Colonic mucosa (tissue), 4 donors: ENCODE data around the gene LTBP2. TPM values are rescaled to one million over a fixed set of nuclear protein-coding genes. Genes with fewer than 3 reads are reported as not detected.

Experiments
- DNase-seq: peaks from one replicate; pipeline ENCODE4 v3.0.0-alpha.2; 2020
- H3K27ac ChIP-seq: fragments of 200-600 bp; one replicate; pipeline ENCODE4 v1.8.0; 2021
- H3K27me3 ChIP-seq: fragments of 200-600 bp; one replicate; pipeline ENCODE4 v1.8.0; 2021
- H3K36me3 ChIP-seq: fragments of 200-600 bp; one replicate; pipeline ENCODE4 v1.8.0; 2021
- H3K4me1 ChIP-seq: fragments of 200-600 bp; one replicate; pipeline ENCODE4 v1.8.0; 2021; ENCODE audit warnings: mild to moderate bottlenecking
- H3K4me3 ChIP-seq: fragments of 200-600 bp; one replicate; pipeline ENCODE4 v1.8.0; 2021
- H3K9ac ChIP-seq, 2 donors: one replicate each; pipeline ENCODE4 v1.7.0; 2013; ENCODE audit warnings: control low read depth in 2 of 2, low read depth in 2 of 2, low read length in 2 of 2
- H3K9me3 ChIP-seq: fragments of 200-600 bp; one replicate; pipeline ENCODE4 v1.8.0; 2021
- intact Hi-C: fragments of 100-400 bp; cut with DNase I; formaldehyde crosslinking; loops from one replicate; pipeline ENCODE4 v1.14.1; 2022
- total RNA-seq, 2 donors: library from RNA; stranded (reverse); fragmentation: NEBNext Ultra II Directional in 1 of 2; extraction: Animal tissue kit (Norgen Biotek cat#: 25700) in 1 of 2; gene quantifications; one replicate each; pipeline ENCODE4 v1.2.1, GENCODE V29; 2021
- TF ChIP-seq, protein P1 (sequence below): fragments of 200-600 bp; IDR thresholded peaks from one replicate; pipeline ENCODE4 v1.8.0; 2022; ENCODE audit warnings: antibody characterized with exemption, mild to moderate bottlenecking
- donor health status: healthy.
- donor health status: DM: no; HTN: no; CAD: no.
- donor health status: DM: no; HTN: no; CAD: no.

The LTBP2 gene
- total RNA-seq, 2 donors from 2014 or later: 1.9 to 3.7 TPM

DNA sequence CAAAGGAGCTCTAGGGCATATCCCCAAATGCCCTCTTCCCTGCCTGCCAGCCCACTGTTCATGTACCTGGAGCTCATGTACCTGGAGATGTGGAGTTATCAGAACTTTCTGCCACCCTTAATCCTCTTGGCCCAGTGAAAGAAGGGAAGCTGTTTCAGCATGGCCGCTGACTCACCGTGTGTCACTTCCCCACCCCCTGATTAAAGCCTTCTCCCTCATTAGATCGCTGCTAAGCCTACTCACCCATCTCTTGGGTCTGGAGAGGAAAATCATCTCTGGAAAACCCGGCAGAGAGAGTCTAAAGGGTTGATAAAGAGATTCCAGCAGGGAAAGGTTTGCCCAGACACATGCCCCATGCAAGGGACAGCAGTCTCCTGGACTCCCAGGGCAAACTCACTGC is 4.5 kb upstream of the LTBP2 start:
- intact Hi-C loops: no loop called here
- H3K4me3 ChIP-seq: no peak overlapping the region
- no peaks in the 10 kb centered on the region for H3K9me3 ChIP-seq
- H3K27ac ChIP-seq: no peak overlapping the region
- peaks cover 8% of the 10 kb centered on the region for H3K27me3 ChIP-seq
- peaks cover 12% of the 10 kb centered on the region for H3K4me1 ChIP-seq
- H3K36me3 ChIP-seq: no peaks in the 10 kb centered on the region
- H3K9ac ChIP-seq: no peak overlapping the region
- DNase-seq: no peak
- TF ChIP-seq, protein P1, sequence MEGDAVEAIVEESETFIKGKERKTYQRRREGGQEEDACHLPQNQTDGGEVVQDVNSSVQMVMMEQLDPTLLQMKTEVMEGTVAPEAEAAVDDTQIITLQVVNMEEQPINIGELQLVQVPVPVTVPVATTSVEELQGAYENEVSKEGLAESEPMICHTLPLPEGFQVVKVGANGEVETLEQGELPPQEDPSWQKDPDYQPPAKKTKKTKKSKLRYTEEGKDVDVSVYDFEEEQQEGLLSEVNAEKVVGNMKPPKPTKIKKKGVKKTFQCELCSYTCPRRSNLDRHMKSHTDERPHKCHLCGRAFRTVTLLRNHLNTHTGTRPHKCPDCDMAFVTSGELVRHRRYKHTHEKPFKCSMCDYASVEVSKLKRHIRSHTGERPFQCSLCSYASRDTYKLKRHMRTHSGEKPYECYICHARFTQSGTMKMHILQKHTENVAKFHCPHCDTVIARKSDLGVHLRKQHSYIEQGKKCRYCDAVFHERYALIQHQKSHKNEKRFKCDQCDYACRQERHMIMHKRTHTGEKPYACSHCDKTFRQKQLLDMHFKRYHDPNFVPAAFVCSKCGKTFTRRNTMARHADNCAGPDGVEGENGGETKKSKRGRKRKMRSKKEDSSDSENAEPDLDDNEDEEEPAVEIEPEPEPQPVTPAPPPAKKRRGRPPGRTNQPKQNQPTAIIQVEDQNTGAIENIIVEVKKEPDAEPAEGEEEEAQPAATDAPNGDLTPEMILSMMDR: no peak

DNA sequence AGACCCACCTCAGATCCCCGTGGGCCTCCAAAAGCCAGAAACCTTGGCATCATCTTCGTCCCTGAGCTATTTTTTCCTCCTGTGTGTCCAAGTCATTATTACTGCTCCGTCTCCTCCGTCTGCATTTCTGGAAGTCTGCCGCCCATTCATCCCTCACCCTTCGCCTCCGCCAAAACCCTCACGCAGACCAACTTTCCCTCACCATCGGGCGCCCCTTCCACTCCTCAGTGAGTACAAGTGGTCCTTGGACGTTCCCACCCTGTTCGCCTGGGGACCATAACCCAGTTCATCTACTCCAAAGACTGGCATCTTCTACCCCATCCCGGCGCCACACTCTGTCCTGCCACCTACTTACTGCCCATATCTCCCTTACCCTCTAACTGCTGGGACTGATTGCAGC is 3.7 kb upstream of the LTBP2 start:
- H3K27me3 ChIP-seq: peaks cover 16% of the 10 kb centered on the region
- DNase-seq: no peak
- no peaks in the 10 kb centered on the region for H3K36me3 ChIP-seq
- H3K27ac ChIP-seq: no peak overlapping the region
- intact Hi-C loops: no loop called here
- TF ChIP-seq, protein P1: no peak
- H3K9me3 ChIP-seq: no peaks in the 10 kb centered on the region
- H3K4me3 ChIP-seq: no peak overlapping the region
- peaks cover 12% of the 10 kb centered on the region for H3K4me1 ChIP-seq
- H3K9ac ChIP-seq: no peak overlapping the region

DNA sequence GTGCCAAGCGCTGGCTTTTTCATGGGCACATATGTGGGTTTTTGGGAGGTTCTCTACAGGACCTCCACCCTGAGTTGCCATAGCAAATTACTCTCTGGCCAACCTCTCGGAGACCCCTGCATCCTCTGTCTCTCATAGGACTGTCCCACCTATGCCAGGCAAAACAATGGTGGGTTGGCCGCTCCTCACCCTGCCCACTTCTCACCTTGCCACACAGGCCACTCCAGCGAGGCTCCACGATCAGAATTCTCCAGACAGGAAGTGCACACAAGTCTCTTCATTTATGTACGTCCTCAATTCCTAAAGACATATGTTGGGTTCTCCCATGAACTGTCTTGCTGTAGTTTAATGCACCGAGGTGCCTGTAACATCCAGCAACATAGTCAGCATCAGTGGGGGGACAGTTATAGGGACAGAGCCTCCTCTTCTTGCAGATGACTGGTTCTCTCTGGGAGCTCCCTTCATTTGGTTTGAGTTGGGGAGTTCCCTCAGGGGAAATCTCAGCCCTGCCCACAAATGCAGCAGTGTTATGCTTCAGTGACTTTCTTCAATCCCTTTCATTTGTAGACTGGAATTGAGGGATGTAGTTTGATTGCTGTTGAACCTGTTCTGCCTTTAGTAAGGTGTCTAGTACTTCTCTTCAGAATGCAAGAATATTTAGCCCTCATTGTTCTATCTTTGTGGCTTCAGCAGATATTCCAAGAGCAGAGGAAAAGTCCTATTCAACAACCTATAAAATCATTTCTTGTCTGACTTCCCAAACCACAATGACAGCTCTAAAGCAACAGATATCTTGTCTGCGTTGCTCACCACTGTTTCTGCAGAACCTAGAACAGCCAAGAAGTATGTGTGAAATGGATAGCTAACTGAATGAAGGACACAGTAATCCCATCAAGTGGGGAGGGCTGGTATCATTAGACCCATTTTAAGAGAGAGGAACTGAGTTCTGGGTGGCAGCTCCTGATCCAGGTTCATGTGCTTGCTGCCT is 2.8 kb upstream of the LTBP2 start:
- Histone ChIP-seq H3K4me3 (no peak overlapping the region), H3K9ac (no peak overlapping the region), H3K9me3 (no peaks in the 10 kb centered on the region), H3K36me3 (no peaks in the 10 kb centered on the region), H3K4me1 (peaks cover 12% of the 10 kb centered on the region), H3K27ac (no peak overlapping the region), H3K27me3 (peaks cover 16% of the 10 kb centered on the region)
- DNase-seq: no peak
- intact Hi-C loops: loop anchor here (5.0 kb wide), 1 partner anchor 113 kb away; no protein-coding TSS in a partner anchor
- TF ChIP-seq, protein P1: no peak

DNA sequence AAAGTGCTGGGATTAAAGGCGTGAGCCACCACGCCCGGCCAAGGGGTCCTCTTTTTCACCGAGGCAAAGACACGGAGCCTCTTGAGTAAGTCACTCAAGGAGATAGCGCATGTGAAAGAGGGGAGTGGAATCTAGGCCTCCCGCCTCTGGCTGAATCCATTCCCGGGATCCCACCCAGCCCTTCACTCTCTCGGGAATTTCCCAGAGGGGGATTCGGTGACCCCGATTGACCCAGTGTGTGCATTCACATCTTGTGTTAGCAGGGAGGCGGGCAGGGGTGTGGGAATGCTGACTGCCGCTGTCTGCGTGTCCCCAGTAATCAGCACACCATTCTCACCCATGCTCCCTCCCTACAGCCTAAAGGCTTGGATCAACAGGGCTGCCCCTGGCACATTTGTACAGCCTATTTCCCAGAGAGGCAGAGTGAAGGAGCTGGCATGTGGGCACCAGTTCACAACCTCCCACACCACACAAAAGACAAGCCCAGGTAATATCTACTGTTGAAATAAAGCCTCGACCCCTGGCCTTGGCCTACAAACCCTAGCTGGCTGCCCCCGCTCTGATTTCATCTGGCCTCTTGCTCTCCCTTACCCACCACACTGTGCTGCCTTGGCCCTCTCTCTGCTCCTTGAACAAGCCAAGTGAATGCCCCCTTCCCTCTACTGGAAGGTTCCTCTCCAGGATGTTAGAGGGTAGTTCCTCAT is 1.3 kb upstream of the LTBP2 start:
- intact Hi-C loops: loop anchor here (2.0 to 5.0 kb wide), 2 partner anchors 111 to 251 kb away; no protein-coding TSS in a partner anchor
- TF ChIP-seq, protein P1: no peak
- DNase-seq: no peak
- Histone ChIP-seq H3K36me3 (no peaks in the 10 kb centered on the region), H3K4me1 (peaks cover 5% of the 10 kb centered on the region), H3K4me3 (no peak overlapping the region), H3K27ac (no peak overlapping the region), H3K27me3 (peaks cover 16% of the 10 kb centered on the region), H3K9me3 (no peaks in the 10 kb centered on the region), H3K9ac (no peak overlapping the region)

DNA sequence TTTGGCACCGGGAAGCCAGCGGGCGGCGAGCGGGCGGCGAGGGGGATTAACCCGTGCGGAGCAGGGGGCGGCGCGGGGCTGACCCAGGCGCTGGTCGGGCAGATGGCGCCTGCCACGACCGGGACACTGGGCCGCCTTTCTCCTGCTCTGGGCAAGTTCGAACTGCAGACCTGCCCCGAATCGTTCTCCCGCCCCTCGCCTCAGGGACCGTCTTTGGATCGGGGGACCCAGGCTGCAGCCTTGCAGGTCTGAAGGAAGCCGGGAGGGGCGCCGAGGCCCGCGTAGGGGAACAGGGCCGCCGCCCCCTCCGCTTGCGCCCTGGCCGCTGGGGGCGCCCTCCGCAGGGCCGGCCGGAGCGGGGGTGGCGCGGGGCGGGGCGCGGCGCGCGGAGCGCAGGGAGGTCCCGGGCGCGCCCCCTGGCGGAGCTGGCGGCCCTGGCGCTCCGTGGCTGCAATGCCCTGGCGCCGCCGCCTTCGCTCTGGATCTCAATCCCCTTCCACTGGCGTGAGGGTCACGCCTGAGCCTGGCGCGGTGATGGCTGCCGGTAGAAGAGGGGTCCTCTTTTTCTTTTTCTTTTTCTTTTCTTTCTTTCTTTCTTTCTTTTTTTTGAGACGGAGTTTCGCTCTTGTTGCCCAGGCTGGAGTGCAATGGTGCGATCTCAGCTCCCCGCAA is 449 bp upstream of the LTBP2 start:
- TF ChIP-seq, protein P1: peak; percentile 34
- Histone ChIP-seq H3K27ac (peak overlapping the region; percentile 24), H3K36me3 (no peaks in the 10 kb centered on the region), H3K27me3 (peaks cover 16% of the 10 kb centered on the region), H3K9me3 (no peaks in the 10 kb centered on the region), H3K4me3 (peak overlapping the region; percentile 65), H3K9ac (peak overlapping the region in 1 of 2 donors; percentile 66), H3K4me1 (peaks cover 5% of the 10 kb centered on the region)
- intact Hi-C loops: loop anchor here (2.0 to 5.0 kb wide), 2 partner anchors 110 to 250 kb away; no protein-coding TSS in a partner anchor
- DNase-seq: peak; percentile 69
